Karpas-422 (cell line): Measurements from ENCODE around the gene CCN6. TPM values are rescaled to one million over a fixed set of nuclear protein-coding genes. Genes with fewer than 3 reads are reported as not detected.

ENCODE experiments used
- DNase-seq: peaks from one replicate; pipeline ENCODE4 v3.0.0-alpha.2; 2015
- H2AFZ ChIP-seq: fragments of 200-600 bp; sonication (generic); 2 replicates; pipeline ENCODE4 v1.6.1; 2014; ENCODE audit warnings: antibody characterized with exemption, low read length, mixed read lengths
- H3K27ac ChIP-seq: fragments of 200-600 bp; sonication (generic); 2 replicates; pipeline ENCODE4 v1.5.1; 2014; ENCODE audit warnings: mild to moderate bottlenecking, low read length, moderate library complexity
- H3K27me3 ChIP-seq: fragments of 200-600 bp; sonication (generic); 2 replicates; pipeline ENCODE4 v1.6.1; 2014; ENCODE audit warnings: low read length, mixed read lengths
- H3K36me3 ChIP-seq: fragments of 200-600 bp; sonication (generic); 2 replicates; pipeline ENCODE4 v1.6.1; 2014; ENCODE audit warnings: low read length, mixed read lengths; ENCODE audit not compliant: insufficient read depth
- H3K4me1 ChIP-seq: fragments of 200-600 bp; sonication (generic); 2 replicates; pipeline ENCODE4 v1.6.1; 2014; ENCODE audit warnings: mild to moderate bottlenecking, low read length, mixed read lengths
- H3K4me2 ChIP-seq: fragments of 200-600 bp; sonication (generic); 2 replicates; pipeline ENCODE4 v1.6.1; 2014; ENCODE audit warnings: low read length, low read depth, mild to moderate bottlenecking; ENCODE audit not compliant: poor library complexity, severe bottlenecking
- H3K4me3 ChIP-seq: fragments of 200-600 bp; sonication (generic); 2 replicates; pipeline ENCODE4 v1.5.1; 2014; ENCODE audit warnings: mild to moderate bottlenecking, antibody characterized with exemption, low read length, mixed read lengths
- H3K79me2 ChIP-seq: fragments of 200-600 bp; sonication (generic); 2 replicates; pipeline ENCODE4 v1.6.1; 2014; ENCODE audit warnings: mild to moderate bottlenecking, low read length, mixed read lengths
- H3K9ac ChIP-seq: fragments of 200-600 bp; sonication (generic); 2 replicates; pipeline ENCODE4 v1.6.0; 2014; ENCODE audit warnings: low read length
- H3K9me2 ChIP-seq: fragments of 200-600 bp; sonication (generic), shearing (Covaris generic); replicated peaks from 2 replicates; pipeline ENCODE4 v1.6.0; 2014; ENCODE audit warnings: mild to moderate bottlenecking, low read length, moderate library complexity; ENCODE audit not compliant: insufficient read depth
- H3K9me3 ChIP-seq: fragments of 300-700, 200-600 bp; sonication (generic); 2 replicates; pipeline ENCODE4 v1.6.1; 2014; ENCODE audit warnings: low read length, mixed read lengths
- H4K20me1 ChIP-seq: fragments of 200-600 bp; sonication (generic); 2 replicates; pipeline ENCODE4 v1.6.1; 2014; ENCODE audit warnings: mild to moderate bottlenecking, antibody characterized with exemption, low read length, low read depth; ENCODE audit not compliant: insufficient read depth
- total RNA-seq: library from RNA; depleted of rRNA; stranded (reverse); fragments of >200 nt; shearing (Covaris generic); gene quantifications from 2 replicates; pipeline ENCODE4 v1.2.3, GENCODE V29; 2014; ENCODE audit warnings: low replicate concordance

CCN6 gene
- total RNA-seq, 1 experiment from 2014 or later: not detected

- no peaks in the 10 kb centered on the region for H3K36me3 ChIP-seq
- H4K20me1 ChIP-seq: no peaks in the 10 kb centered on the region
- H3K9ac ChIP-seq: no peak overlapping the region
- H3K9me2 ChIP-seq: no peaks in the 10 kb centered on the region
- no peaks in the 10 kb centered on the region for H3K79me2 ChIP-seq
- no peaks in the 10 kb centered on the region for H3K4me1 ChIP-seq
- H3K4me2 ChIP-seq: no peak overlapping the region
- H3K9me3 ChIP-seq: no peaks in the 10 kb centered on the region
- H3K27ac ChIP-seq: no peak overlapping the region
- no peak for DNase-seq
- H2AFZ ChIP-seq: no peak overlapping the region
- no peak overlapping the region for H3K4me3 ChIP-seq
- no peaks in the 10 kb centered on the region for H3K27me3 ChIP-seq
Measured at GRCh38 chr6:112031960-112032359, 21.9 kb upstream of the CCN6 start.

GRCh38 chr6:112032728-112033127 lies 21.2 kb upstream of the CCN6 start:
- Histone ChIP-seq H3K9me2 (no peaks in the 10 kb centered on the region), H3K9me3 (no peaks in the 10 kb centered on the region), H3K4me3 (no peak overlapping the region), H3K4me2 (no peak overlapping the region), H3K4me1 (no peaks in the 10 kb centered on the region), H2AFZ (no peak overlapping the region), H3K9ac (no peak overlapping the region), H3K27ac (no peak overlapping the region), H3K36me3 (no peaks in the 10 kb centered on the region), H4K20me1 (no peaks in the 10 kb centered on the region), H3K27me3 (no peaks in the 10 kb centered on the region), H3K79me2 (no peaks in the 10 kb centered on the region)
- no peak for DNase-seq

- no peak for DNase-seq
- Histone ChIP-seq H3K9me2 (no peaks in the 10 kb centered on the region), H3K4me1 (no peaks in the 10 kb centered on the region), H3K36me3 (no peaks in the 10 kb centered on the region), H3K27ac (no peak overlapping the region), H4K20me1 (no peaks in the 10 kb centered on the region), H3K9me3 (no peaks in the 10 kb centered on the region), H3K9ac (no peak overlapping the region), H3K4me3 (no peak overlapping the region), H2AFZ (no peak overlapping the region), H3K27me3 (no peaks in the 10 kb centered on the region), H3K79me2 (no peaks in the 10 kb centered on the region), H3K4me2 (no peak overlapping the region)
Measured at GRCh38 chr6:112033791-112034615, 19.9 kb upstream of the CCN6 start.

- Histone ChIP-seq H3K27me3 (no peaks in the 10 kb centered on the region), H2AFZ (no peak overlapping the region), H3K79me2 (no peaks in the 10 kb centered on the region), H3K27ac (no peak overlapping the region), H3K9ac (no peak overlapping the region), H3K4me1 (no peaks in the 10 kb centered on the region), H4K20me1 (no peaks in the 10 kb centered on the region), H3K4me2 (no peak overlapping the region), H3K36me3 (no peaks in the 10 kb centered on the region), H3K9me3 (no peaks in the 10 kb centered on the region), H3K9me2 (no peaks in the 10 kb centered on the region), H3K4me3 (no peak overlapping the region)
- no peak for DNase-seq
Measured at GRCh38 chr6:112034616-112034995, 19.3 kb upstream of the CCN6 start.

GRCh38 chr6:112036088-112036637 lies 17.7 kb upstream of the CCN6 start:
- no peak for DNase-seq
- Histone ChIP-seq H3K36me3 (no peaks in the 10 kb centered on the region), H3K27ac (no peak overlapping the region), H3K9me3 (no peaks in the 10 kb centered on the region), H3K27me3 (no peaks in the 10 kb centered on the region), H3K4me3 (no peak overlapping the region), H3K79me2 (no peaks in the 10 kb centered on the region), H4K20me1 (no peaks in the 10 kb centered on the region), H3K9ac (no peak overlapping the region), H3K4me2 (no peak overlapping the region), H3K4me1 (no peaks in the 10 kb centered on the region; the same call in 1 of the 2 replicates), H3K9me2 (no peaks in the 10 kb centered on the region), H2AFZ (no peak overlapping the region)

GRCh38 chr6:112037783-112038216 lies 16.1 kb upstream of the CCN6 start:
- no peaks in the 10 kb centered on the region for H4K20me1 ChIP-seq
- no peaks in the 10 kb centered on the region; the same call in 1 of the 2 replicates for H3K27me3 ChIP-seq
- H3K9me2 ChIP-seq: no peaks in the 10 kb centered on the region
- H3K36me3 ChIP-seq: no peaks in the 10 kb centered on the region
- H3K79me2 ChIP-seq: no peaks in the 10 kb centered on the region
- no peak overlapping the region for H3K27ac ChIP-seq
- H3K9me3 ChIP-seq: no peaks in the 10 kb centered on the region
- no peak for DNase-seq
- H3K9ac ChIP-seq: no peak overlapping the region
- peaks cover 3% of the 10 kb centered on the region for H3K4me1 ChIP-seq
- H2AFZ ChIP-seq: no peak overlapping the region
- H3K4me3 ChIP-seq: no peak overlapping the region
- no peak overlapping the region for H3K4me2 ChIP-seq

- Histone ChIP-seq H4K20me1 (no peaks in the 10 kb centered on the region), H3K4me3 (no peak overlapping the region), H3K9ac (no peak overlapping the region), H3K27ac (no peak overlapping the region), H3K27me3 (no peaks in the 10 kb centered on the region; the same call in 1 of the 2 replicates), H3K4me1 (peaks cover 4% of the 10 kb centered on the region), H3K4me2 (no peak overlapping the region), H2AFZ (no peak overlapping the region), H3K9me2 (no peaks in the 10 kb centered on the region), H3K9me3 (no peaks in the 10 kb centered on the region), H3K79me2 (no peaks in the 10 kb centered on the region), H3K36me3 (no peaks in the 10 kb centered on the region)
- DNase-seq: no peak
Measured at GRCh38 chr6:112038268-112038667, 15.6 kb upstream of the CCN6 start.

- H3K27me3 ChIP-seq: no peaks in the 10 kb centered on the region; the same call in 1 of the 2 replicates
- no peak overlapping the region for H2AFZ ChIP-seq
- H3K79me2 ChIP-seq: no peaks in the 10 kb centered on the region
- DNase-seq: no peak
- H3K9me2 ChIP-seq: no peaks in the 10 kb centered on the region
- H3K27ac ChIP-seq: no peak overlapping the region
- H3K4me3 ChIP-seq: no peak overlapping the region
- no peaks in the 10 kb centered on the region for H3K36me3 ChIP-seq
- no peaks in the 10 kb centered on the region for H3K9me3 ChIP-seq
- H3K4me2 ChIP-seq: no peak overlapping the region
- H4K20me1 ChIP-seq: no peaks in the 10 kb centered on the region
- H3K4me1 ChIP-seq: peaks cover 4% of the 10 kb centered on the region
- no peak overlapping the region for H3K9ac ChIP-seq
Measured at GRCh38 chr6:112038756-112039430, 15.0 kb upstream of the CCN6 start.
